Ovary (tissue), 9 donors: ENCODE measurements around the gene ENTPD2. TPM values are rescaled to one million over a fixed set of nuclear protein-coding genes. Genes with fewer than 3 reads are reported as not detected.
"Not testable (repeated sequence)": the region's sequence is repeated elsewhere in the genome, so short reads cannot be mapped to it uniquely, and the experiment has no call there.

Experiments
- DNase-seq, 5 donors: peaks; one replicate each; pipeline ENCODE4 v3.0.0-alpha.2; 2019 to 2020
- H3K27ac ChIP-seq, 2 donors: fragments of 200-600 bp; one replicate each; pipeline versions ENCODE4 v1.5.1 to v1.8.0; 2019 to 2022
- H3K27me3 ChIP-seq: fragments of 200-600 bp; one replicate; pipeline ENCODE4 v1.8.0; 2022
- H3K36me3 ChIP-seq: fragments of 200-600 bp; sonication (generic); one replicate; pipeline ENCODE4 v1.5.1; 2019
- H3K4me1 ChIP-seq: one replicate; pipeline ENCODE4 v1.8.1; 2013; ENCODE audit warnings: mild to moderate bottlenecking, moderate library complexity; ENCODE audit not compliant: insufficient read depth
- H3K4me3 ChIP-seq: fragments of 200-600 bp; sonication (generic); one replicate; pipeline ENCODE4 v1.5.1; 2017
- H3K9me3 ChIP-seq, 2 donors: fragments of 200-600 bp in 1 of 2; sonication (generic) in 1 of 2; one replicate each; pipeline versions ENCODE4 v1.5.1 to v1.8.1; 2013 to 2019; ENCODE audit warnings: mild to moderate bottlenecking in 1 of 2, moderate library complexity in 1 of 2
- CTCF ChIP-seq, 3 donors: fragments of 450-650 bp in 2 of 3; fragments of 200-600 bp in 1 of 3; IDR thresholded peaks; one replicate each; pipeline versions ENCODE4 v1.5.1 to v1.8.0; 2016 to 2022; ENCODE audit warnings: antibody characterized with exemption in 3 of 3, mild to moderate bottlenecking in 1 of 3
- EP300 ChIP-seq: sonication (generic); formaldehyde crosslinking; IDR thresholded peaks from one replicate; pipeline ENCODE4 v1.6.1; 2017; ENCODE audit warnings: antibody characterized with exemption
- POLR2A ChIP-seq: fragments of 450-650 bp; IDR thresholded peaks from one replicate; pipeline ENCODE4 v1.6.1; 2017; ENCODE audit warnings: antibody characterized with exemption, mild to moderate bottlenecking, moderate library complexity
- WGBS, 3 donors: extraction: QIAGEN DNeasy Blood & Tissue Kit in 1 of 3; methylation state at CpG; one replicate each; pipeline versions ENCODE4 v1.1.5 to v1.1.7; 2013 to 2017; 5-methylcytosine and 5-hydroxymethylcytosine counted together
- intact Hi-C, 4 donors: fragments of 100-400 bp; cut with DNase I; formaldehyde crosslinking; loops; one replicate each; pipeline versions ENCODE4 v1.11.0 to v1.15.1; 2022 to 2023
- polyA plus RNA-seq, 2 donors: library from polyadenylated mRNA; stranded (reverse); fragments of 200-250 nt in 1 of 2; fragments of 350-450 nt in 1 of 2; fragmentation: Illumina TruSeq in 1 of 2; extraction: RNeasy Lipid Tissue Mini Kit (QIAGEN cat#74804) in 1 of 2; gene quantifications; one replicate each; pipeline ENCODE4 v1.2.3, GENCODE V29; 2013 to 2014
- total RNA-seq, 7 donors: library from RNA; depleted of rRNA in 2 of 7; stranded (reverse); fragments of >200 nt in 2 of 7; fragmentation: NEBNext Ultra II Directional in 3 of 7; extraction: Animal tissue kit (Norgen Biotek cat#: 25700) in 3 of 7; gene quantifications; one replicate each; pipeline versions ENCODE4 v1.1.0 to v1.2.4, GENCODE V29; 2016 to 2023
- donor health status: DM: no; HTN: no; CAD: no; lungs with moderate emphysema.
- donor health status: DM: no; HTN: no; CAD: no.
- donor health status: Bipolar disorder and iron deficiency.
- donor health status: DM: yes; HTN: yes; CAD: no.
- donor health status: DM: no; HTN: no; CAD: no.
- donor health status: DM: yes; HTN: yes; CAD: no.

ENTPD2 gene
- total and polyA plus RNA-seq, 9 donors, result 0.12 to 5.1 (median 0.87) TPM

- 40 to 52% (median 49%) methylated on average over 14 to 15 of the region's 15 CpGs for WGBS, 3 donors
Measured at GRCh38 chr9:137034039-137034708, 19.7 kb downstream of the ENTPD2 start.

DNA sequence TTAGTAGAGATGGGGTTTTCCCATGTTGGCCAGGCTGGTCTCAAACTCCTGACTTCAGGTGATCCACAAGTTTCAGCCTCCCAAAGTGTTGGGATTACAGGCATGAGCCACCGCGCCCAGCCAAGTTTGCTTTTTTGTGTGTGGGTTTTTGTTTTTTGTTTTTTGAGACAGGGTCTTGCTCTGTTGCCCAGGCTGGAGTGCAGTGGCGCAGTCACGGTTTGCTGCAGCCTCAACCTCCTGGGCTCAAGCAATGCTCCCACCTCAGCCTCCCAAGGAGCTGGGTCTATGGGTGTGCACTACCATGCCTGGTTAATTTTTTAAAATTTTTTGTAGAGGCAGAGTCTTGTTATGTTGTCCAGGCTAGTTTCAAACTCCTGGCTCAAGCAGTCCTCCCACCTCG lies 20.4 kb downstream of the ENTPD2 start:
- H3K27ac ChIP-seq, DNase-seq, H3K4me3 ChIP-seq, H3K27me3 ChIP-seq, H3K36me3 ChIP-seq, H3K4me1 ChIP-seq, H3K9me3 ChIP-seq: not testable (repeated sequence)
- WGBS, 3 donors, result 89 to 91% (median 90%) methylated on average over 5 of the region's 5 CpGs
- intact Hi-C loops, result loop anchor here in 2 of 4 donors (5.0 kb wide), 3 partner anchors 81 to 246 kb away; partner anchors contain the start of genes LCN12 (in 1 of the 2) and PHPT1 (in 1 of the 2)

More at GRCh38 chr9:137034039-137034708, 19.7 kb downstream of the ENTPD2 start:
- intact Hi-C loops, result loop anchor here (2.0 to 5.0 kb wide), 5 partner anchors 82 to 247 kb away; partner anchors contain the start of genes LCN12 (in 1 of the 4) and PHPT1 (in 1 of the 4)
- no peak overlapping the region for H3K4me3 ChIP-seq
- no peaks in the 10 kb centered on the region for H3K36me3 ChIP-seq
- DNase-seq, result no peak
- no peaks in the 10 kb centered on the region for H3K9me3 ChIP-seq
- no peaks in the 10 kb centered on the region for H3K27me3 ChIP-seq
- H3K4me1 ChIP-seq, result peaks cover 1% of the 10 kb centered on the region
- H3K27ac ChIP-seq, result no peak overlapping the region
- TF ChIP-seq CTCF (IDR thresholded peaks at IDR 0.05), result no peak
- no peak for TF ChIP-seq POLR2A
- no peak for TF ChIP-seq EP300

- no peak for DNase-seq
- WGBS, 3 donors, result 85 to 89% (median 86%) methylated on average over 10 of the region's 10 CpGs
- intact Hi-C loops, result loop anchor here in 2 of 4 donors (5.0 kb wide), 3 partner anchors 81 to 246 kb away; partner anchors contain the start of genes LCN12 (in 1 of the 2) and PHPT1 (in 1 of the 2)
- H3K4me3 ChIP-seq, result no peak overlapping the region
- peaks cover 4% of the 10 kb centered on the region for H3K4me1 ChIP-seq
- no peaks in the 10 kb centered on the region for H3K27me3 ChIP-seq
- no peak overlapping the region for H3K27ac ChIP-seq
- TF ChIP-seq POLR2A, result no peak
- no peak for TF ChIP-seq CTCF (IDR thresholded peaks at IDR 0.05)
- TF ChIP-seq EP300, result no peak
- H3K36me3 ChIP-seq, result no peaks in the 10 kb centered on the region
- no peaks in the 10 kb centered on the region for H3K9me3 ChIP-seq
Measured at GRCh38 chr9:137032858-137033257, 21.0 kb downstream of the ENTPD2 start.

- WGBS, 3 donors, result 57 to 71% (median 63%) methylated on average over 14 to 16 of the region's 16 CpGs
- H3K4me3 ChIP-seq, result no peak within 1 kb of the TSS
Measured at GRCh38 chr9:137031904-137032640, 21.8 kb downstream of the ENTPD2 start, which contains the start of gene FUT7. Gene FUT7 (minus strand): TSS chr9:137032088. CDS start chr9:137031991, 97 bp downstream.

More at GRCh38 chr9:137031904-137032640, 21.8 kb downstream of the ENTPD2 start, which contains the start of gene FUT7:
- Histone ChIP-seq H3K4me1 (peaks cover 4% of the 10 kb centered on the region), H3K27ac (no peak within 1 kb of the TSS), H3K9me3 (no peaks in the 10 kb centered on the region), H3K36me3 (no peaks in the 10 kb centered on the region), H3K27me3 (no peaks in the 10 kb centered on the region)
- no peak for DNase-seq
- intact Hi-C loops, result loop anchor here in 2 of 4 donors (5.0 kb wide), 3 partner anchors 80 to 245 kb away; partner anchors contain the start of genes LCN12 (in 1 of the 2) and PHPT1 (in 1 of the 2)
- TF ChIP-seq EP300 (no peak), CTCF (IDR thresholded peaks at IDR 0.05) (no peak), POLR2A (no peak)
